VCaP (cell line): Measurements from ENCODE around the gene AKT3.
"Not testable (repeated sequence)": the region's sequence is repeated elsewhere in the genome, so short reads cannot be mapped to it uniquely, and the experiment has no call there.

Experiments
- H3K27ac ChIP-seq: fragments of 450-650 bp; 2 replicates; pipeline ENCODE4 v1.5.1; 2017
- CTCF ChIP-seq: fragments of 450-650 bp; conservative IDR thresholded peaks from 2 replicates; pipeline ENCODE4 v1.5.1; 2017; ENCODE audit warnings: mild to moderate bottlenecking, moderate library complexity

Gene AKT3

GRCh38 chr1:243882276-243882675 lies 32.2 kb upstream of the AKT3 start:
- TF ChIP-seq CTCF, result no peak
- no peak overlapping the region; the same call in 1 of the 2 replicates for H3K27ac ChIP-seq

GRCh38 chr1:243877058-243877457 lies 27.0 kb upstream of the AKT3 start:
- H3K27ac ChIP-seq, result not testable (repeated sequence)

GRCh38 chr1:243855616-243856318 lies 5.7 kb upstream of the AKT3 start:
- TF ChIP-seq CTCF, result no peak
- H3K27ac ChIP-seq, result no peak overlapping the region

- TF ChIP-seq CTCF, result no peak
- peak overlapping the region; percentile 97 for H3K27ac ChIP-seq
These were observed 1.7 kb upstream of the AKT3 start for GRCh38 chr1:243851765-243852164.

GRCh38 chr1:243851257-243851756 lies 1.3 kb upstream of the AKT3 start:
- H3K27ac ChIP-seq, result peak overlapping the region; percentile 97
- no peak for TF ChIP-seq CTCF

- peak overlapping the region; percentile 97 for H3K27ac ChIP-seq
- TF ChIP-seq CTCF, result no peak
These were observed 611 bp upstream of the AKT3 start for GRCh38 chr1:243850452-243851256.

GRCh38 chr1:243849421-243850201 lies 432 bp downstream of the AKT3 start:
- no peak for TF ChIP-seq CTCF
- H3K27ac ChIP-seq, result peak overlapping the region; percentile 97
